ENCODE measurements around the gene APOL2.

DNA sequence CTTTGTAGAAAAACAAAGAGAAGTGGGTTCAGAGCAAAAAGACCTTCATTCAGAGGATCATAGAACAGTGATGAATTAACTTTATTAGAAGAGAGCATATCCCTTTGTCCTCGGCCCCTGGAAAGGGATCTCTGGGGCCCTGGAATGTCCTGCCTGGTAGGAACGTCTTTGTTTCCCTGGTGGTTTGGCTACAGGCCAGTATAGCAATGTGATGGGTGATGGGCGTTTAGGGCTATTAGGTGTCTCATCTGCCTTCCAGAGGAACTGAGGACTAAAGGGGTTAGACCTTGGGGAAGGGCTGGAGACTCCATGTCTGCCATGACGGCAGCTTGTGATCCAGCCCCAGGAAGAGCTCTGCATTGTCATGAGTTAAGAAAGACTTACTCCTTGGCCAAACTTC is 46.8 kb downstream of the APOL2 start:
- TF ChIP-seq, protein P1, sequence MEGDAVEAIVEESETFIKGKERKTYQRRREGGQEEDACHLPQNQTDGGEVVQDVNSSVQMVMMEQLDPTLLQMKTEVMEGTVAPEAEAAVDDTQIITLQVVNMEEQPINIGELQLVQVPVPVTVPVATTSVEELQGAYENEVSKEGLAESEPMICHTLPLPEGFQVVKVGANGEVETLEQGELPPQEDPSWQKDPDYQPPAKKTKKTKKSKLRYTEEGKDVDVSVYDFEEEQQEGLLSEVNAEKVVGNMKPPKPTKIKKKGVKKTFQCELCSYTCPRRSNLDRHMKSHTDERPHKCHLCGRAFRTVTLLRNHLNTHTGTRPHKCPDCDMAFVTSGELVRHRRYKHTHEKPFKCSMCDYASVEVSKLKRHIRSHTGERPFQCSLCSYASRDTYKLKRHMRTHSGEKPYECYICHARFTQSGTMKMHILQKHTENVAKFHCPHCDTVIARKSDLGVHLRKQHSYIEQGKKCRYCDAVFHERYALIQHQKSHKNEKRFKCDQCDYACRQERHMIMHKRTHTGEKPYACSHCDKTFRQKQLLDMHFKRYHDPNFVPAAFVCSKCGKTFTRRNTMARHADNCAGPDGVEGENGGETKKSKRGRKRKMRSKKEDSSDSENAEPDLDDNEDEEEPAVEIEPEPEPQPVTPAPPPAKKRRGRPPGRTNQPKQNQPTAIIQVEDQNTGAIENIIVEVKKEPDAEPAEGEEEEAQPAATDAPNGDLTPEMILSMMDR (IDR thresholded peaks at IDR 0.05): no peak
- no peak for TF ChIP-seq EZH2 (IDR thresholded peaks at IDR 0.05)

All from neural progenitor cell (in vitro differentiated cells).